Measurements from ENCODE around the gene THOC3.
A peak's percentile ranks its signal among the peaks of the same experiment; 100 is the strongest.
"Not testable (repeated sequence)": the region's sequence is repeated elsewhere in the genome, so short reads cannot be mapped to it uniquely, and the experiment has no call there.

The THOC3 gene, protein sequence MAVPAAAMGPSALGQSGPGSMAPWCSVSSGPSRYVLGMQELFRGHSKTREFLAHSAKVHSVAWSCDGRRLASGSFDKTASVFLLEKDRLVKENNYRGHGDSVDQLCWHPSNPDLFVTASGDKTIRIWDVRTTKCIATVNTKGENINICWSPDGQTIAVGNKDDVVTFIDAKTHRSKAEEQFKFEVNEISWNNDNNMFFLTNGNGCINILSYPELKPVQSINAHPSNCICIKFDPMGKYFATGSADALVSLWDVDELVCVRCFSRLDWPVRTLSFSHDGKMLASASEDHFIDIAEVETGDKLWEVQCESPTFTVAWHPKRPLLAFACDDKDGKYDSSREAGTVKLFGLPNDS

DNA sequence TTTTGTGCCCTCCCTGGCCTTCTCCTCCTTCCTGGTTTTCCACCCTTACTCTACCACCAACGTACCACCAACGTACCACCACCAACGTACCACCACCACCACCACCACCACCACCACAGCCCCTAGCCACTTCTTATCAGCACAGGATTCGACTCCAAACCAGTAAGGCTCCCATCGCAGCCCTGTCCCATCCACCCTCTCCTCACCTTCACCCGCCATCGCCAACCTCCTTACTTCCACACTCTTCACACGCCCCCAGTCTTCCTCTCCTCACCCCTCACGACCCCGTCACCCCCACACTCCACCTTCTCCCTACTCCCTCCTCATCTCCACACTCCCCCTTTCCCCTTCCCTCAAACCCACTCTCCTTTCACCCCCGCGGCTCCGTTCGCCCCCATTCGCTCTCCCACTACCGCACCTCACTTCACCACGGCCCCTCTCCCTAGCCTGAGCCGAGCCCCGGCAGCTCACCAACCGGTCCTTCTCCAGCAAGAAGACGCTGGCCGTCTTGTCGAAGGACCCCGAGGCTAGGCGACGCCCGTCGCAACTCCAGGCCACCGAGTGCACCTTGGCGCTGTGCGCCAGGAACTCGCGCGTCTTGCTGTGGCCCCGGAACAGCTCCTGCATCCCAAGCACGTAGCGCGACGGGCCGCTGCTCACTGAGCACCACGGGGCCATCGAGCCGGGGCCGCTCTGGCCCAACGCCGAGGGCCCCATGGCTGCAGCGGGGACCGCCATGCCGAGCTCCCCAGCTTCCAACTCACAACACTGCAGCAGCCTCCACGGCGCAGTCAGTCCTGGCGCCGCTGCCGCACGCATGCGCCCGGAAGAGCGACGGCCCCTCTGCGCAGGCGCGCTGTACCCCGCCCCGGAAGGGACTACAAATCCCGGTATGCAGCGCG, at the start of gene THOC3:
TSS of gene THOC3 (minus strand) at position 845 of the 902 bp plus-strand sequence. CDS start at position 738, 107 bp downstream.
- not testable (repeated sequence) for DNase-seq (ENCODE audit: low spot score)

GRCh38 chr5:176017324-176017723, 49.2 kb upstream of the THOC3 start:
- DNase-seq (ENCODE audit: low spot score) = not testable (repeated sequence)

DNA sequence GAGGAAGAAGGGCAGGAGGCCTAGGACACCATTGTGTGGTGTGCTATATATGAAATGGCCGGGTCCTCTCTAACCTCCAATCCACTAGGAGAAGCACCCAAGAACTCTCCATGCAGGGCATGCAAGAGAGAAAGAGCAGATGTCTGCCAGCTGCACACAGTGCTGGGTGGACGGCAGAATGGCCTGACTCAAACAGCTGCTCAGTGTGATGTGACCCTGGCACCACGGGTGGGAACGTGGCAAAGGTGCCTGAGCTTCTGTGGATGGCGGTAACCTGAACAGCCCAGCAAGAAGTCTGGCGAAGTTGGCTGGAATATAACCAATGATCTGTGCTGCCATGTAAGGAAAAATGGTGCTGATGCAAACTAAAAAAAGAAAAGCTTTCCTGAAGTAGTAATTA, 46.2 kb upstream of the THOC3 start:
- DNase-seq (ENCODE audit: low spot score) = not testable (repeated sequence)

GRCh38 chr5:176011088-176011487, 43.0 kb upstream of the THOC3 start:
- not testable (repeated sequence) for DNase-seq (ENCODE audit: low spot score)

GRCh38 chr5:176010202-176010601, 42.1 kb upstream of the THOC3 start:
- peak; percentile 1 for DNase-seq (ENCODE audit: low spot score)

GRCh38 chr5:176007220-176007619, 39.1 kb upstream of the THOC3 start:
- DNase-seq (ENCODE audit: low spot score) = not testable (repeated sequence)

- DNase-seq (ENCODE audit: low spot score) = not testable (repeated sequence)
Measured at GRCh38 chr5:176006819-176007218, 38.7 kb upstream of the THOC3 start.

DNA sequence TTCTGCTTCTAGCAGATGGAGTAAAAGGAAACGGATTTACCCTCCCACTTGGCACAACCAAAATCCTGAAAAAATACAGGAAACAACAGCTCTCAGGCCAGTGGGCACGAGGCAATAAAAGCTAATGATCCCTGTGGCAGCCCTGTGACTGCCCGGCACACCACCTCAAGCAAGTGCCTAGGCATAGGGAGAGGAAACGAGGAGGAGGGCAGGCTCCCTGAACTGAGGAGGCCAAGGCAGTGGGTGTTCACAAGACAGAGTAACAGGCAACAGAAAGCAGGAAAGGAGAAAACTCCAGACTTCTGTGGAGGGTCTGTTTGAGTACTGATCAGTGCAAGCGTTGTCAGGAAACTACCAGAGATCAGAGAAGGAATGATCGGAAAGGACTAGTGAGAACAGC, 29.9 kb upstream of the THOC3 start:
- DNase-seq (ENCODE audit: low spot score) = not testable (repeated sequence)

DNA sequence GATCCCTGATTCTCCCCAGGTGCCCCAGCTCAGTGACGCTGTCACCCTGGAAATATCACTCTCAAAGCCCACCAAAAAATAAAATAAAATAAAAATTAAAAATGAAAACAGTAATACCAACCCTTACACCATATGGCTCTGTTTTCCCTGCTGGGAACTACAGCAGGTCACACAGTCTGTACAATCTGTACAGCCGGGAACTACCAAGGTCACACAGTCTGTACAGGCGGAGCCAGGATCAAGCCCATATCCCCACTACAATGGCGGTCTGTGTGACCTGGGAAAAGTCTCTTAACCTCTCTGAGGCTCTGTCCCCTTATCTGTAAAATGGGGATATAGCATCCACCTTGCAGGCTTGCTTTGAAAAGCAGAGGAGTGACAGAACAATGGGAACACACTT, 29.4 kb upstream of the THOC3 start:
- not testable (repeated sequence) for DNase-seq (ENCODE audit: low spot score)

DNA sequence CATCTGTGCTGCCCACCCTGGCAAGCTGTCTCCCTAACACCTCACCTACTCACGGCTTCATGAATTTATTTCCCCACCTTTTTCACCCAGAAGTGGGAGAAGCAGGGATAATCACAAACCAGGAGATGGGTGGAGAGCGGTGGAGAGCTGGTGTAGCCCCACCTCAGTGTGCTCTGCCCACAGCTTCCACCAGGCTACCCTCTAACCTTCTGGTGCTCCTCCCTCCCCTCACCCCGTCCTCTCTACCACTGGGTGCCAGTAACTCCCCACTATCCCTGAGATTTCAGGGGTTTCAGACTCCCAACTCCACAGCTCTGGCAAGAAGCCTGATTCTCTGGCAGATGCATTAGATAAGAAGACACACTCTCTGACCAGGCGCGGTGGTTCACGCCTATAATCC, 28.7 kb upstream of the THOC3 start:
- DNase-seq (ENCODE audit: low spot score) = not testable (repeated sequence)

DNA sequence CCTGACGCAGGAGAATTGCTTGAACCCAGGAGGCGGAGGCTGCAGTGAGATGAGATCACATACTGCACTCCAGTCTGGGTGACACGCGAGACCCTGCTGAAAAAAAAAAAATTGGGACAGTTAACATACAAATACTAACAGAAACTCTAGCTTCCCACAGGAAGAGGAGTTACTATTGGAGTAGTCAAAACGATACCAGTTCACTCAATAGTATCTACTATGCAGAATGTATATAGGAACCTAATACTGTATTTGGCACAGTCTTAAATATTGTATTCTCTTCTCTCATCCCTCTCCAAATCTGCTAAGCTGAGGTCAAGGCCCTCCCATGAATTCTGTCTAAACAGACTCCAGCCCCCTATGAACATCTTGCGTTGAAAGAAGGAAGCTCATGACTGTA, 27.4 kb upstream of the THOC3 start:
- DNase-seq (ENCODE audit: low spot score) = not testable (repeated sequence)

DNA sequence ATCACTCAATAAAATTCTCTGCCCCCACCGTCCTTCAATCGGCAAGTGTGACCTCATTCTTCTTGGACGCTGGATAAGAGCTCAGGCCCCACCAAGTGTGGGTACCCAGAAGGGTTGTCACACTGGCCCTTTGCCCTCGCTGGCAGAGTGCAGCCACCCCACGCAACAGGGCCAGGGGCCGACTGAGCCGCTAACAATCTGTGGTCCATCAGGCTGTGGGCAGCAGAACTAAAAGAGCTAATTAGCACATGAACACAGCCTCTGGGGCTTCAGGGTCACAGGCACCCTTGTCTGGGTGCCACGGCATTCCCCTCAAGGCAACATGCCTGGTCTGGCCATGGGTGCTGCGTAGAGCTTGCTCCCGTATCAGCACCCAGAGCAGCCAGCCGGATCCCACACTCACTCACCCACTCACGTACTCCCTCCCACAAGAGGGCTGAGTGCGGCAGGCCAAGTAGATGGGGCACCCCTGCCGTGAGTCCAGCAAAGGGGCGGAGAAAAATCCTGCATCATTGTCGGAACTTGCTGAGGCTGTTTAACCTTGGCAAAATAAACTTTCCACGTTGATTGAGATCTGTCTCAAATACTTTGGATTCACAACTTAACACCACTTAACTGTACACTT, 11.4 kb upstream of the THOC3 start:
- DNase-seq (ENCODE audit: low spot score) = not testable (repeated sequence)

DNA sequence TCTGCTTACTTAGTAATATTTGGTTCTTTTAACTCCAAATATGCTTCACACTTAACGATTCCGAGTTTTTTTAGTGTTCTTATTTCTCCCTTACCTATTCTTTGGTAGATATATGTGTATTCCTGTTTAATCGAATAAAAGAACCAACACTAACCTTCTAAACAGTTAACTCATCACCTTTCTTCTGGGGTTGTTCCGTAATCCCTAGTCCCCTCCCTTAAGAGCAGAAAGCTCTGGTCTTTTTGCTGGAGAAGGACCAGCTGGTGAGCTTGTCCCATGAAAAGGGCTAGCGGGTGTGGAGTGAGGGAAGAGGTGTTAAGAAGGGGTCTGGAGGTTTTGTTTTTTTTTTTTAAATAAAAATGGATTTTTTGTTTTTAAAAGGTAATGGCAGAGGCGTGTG, 266 bp upstream of the THOC3 start:
- not testable (repeated sequence) for DNase-seq (ENCODE audit: low spot score)

GRCh38 chr5:175962329-175962728, 5.8 kb downstream of the THOC3 start:
- DNase-seq (ENCODE audit: low spot score) = not testable (repeated sequence)

DNA sequence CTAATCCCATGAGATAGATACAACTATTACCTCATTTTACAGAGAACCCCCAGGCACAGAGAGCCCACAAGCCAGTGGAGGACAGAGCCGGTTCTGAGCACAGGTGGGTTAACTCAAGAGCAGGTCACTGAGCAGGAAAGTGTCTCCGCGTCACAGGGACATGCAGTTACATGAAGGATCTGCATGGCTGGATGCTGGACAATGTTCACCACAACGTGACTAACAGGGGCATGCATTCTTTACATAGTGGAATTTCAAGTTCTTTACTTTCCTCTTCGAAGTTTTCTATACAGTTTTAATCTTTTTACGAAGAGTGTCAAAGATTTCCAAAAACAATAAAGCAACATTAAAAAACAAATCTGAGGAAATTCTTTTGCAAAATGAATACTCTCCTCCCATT, 7.9 kb downstream of the THOC3 start:
- not testable (repeated sequence) for DNase-seq (ENCODE audit: low spot score)

DNA sequence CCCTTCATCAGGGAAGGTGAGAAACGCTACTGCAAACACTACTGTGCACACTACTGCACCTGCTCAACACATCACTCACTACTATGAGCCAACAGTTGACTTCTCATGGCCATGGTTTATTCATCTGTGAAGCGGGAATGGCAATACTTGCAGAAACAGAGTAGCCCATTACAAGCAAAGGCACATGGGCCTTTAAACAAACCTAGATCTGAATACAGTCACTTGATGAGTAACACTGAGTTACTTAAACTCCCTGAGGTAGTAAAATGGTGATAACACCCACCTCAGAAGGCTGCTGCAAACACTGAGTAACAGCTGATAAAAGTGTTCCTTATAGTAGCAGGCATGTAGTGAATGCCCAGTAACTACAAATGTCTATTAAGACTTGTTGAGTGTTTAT, 9.6 kb downstream of the THOC3 start:
- DNase-seq (ENCODE audit: low spot score) = not testable (repeated sequence)

GRCh38 chr5:175954107-175954506, 14.0 kb downstream of the THOC3 start:
- not testable (repeated sequence) for DNase-seq (ENCODE audit: low spot score)

- DNase-seq (ENCODE audit: low spot score) = not testable (repeated sequence)
Measured at GRCh38 chr5:175952810-175953209, 15.3 kb downstream of the THOC3 start.

- not testable (repeated sequence) for DNase-seq (ENCODE audit: low spot score)
Measured at GRCh38 chr5:175951339-175951969, 16.7 kb downstream of the THOC3 start.

DNA sequence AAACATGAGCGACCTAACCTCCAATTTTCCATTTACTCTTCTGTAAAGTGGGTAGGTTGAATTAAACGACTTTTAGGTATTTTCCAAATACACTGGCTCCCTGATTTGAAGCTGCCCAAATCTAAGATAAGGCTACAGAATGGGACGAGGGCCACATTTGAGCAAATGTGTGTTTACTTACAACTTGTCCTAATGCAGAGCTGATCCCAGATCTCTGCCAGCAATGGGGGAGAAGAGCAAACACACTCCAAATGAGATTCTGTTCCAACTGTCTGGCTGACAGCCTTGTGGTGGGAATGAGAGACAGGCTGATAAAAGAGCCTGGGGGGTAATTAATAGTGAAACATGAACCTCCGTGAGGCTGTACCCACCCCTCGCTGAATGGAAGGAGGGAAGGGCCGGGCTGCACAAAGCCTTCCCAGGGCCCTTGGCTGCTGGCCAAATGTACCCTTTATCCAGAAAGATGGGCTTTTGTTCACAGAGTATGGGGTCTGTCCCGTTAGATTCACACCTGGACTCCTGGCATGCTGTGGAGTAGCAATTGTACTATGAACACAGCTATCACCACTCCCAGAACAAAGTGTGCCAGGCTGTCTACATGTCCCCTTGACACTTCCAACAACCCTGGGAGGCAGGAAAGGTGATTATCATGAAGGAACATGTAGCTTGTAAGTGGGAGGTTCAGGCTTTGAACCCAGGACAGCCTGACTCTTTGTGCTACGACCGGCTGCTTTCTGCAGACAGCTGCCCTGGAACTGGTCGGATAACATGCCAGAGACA, 19.6 kb downstream of the THOC3 start:
- not testable (repeated sequence) for DNase-seq (ENCODE audit: low spot score)

DNA sequence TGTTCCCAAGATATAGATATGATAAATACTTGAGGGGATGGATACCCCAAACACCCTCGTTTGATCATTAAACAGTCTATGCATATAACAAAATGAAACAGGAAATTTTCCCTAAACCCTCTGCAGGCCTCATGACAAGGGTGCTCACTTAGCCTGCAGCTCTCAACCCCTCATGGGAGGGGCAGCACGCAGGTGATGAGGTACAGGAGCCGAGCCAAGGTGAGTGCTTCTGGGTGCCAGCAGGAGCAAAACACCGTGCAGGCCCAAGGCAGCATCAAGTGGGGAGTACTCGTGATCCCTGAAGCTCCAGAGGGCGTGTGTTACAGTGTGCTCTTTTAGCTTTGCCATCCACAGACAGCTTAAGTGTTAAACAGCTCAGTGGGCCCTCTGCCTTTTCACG, 24.9 kb downstream of the THOC3 start:
- DNase-seq (ENCODE audit: low spot score) = not testable (repeated sequence)

Measured in iPS-NIHi11 (cell line).